A549 (cell line): ENCODE data around the gene NLN. TPM values are rescaled to one million over a fixed set of nuclear protein-coding genes. Genes with fewer than 3 reads are reported as not detected.

Experiments used
- ATAC-seq, 2 experiments: fragments of 200-7000 bp in 1 of 2; fragments of >200 bp in 1 of 2; cut with Nextera tagmentation in 1 of 2; cut with Tn5 transposase in 1 of 2; 3 replicates each; pipeline versions ENCODE4 v1.8.0 to v1.9.1; 2018 to 2020; ENCODE audit warnings: mild to moderate bottlenecking in 1 of 2, moderate library complexity in 1 of 2
- CTCF ChIA-PET: fragments of 300-600 bp; sonication (Branson Sonifier 250); formaldehyde crosslinking; extraction: SDS; loops from one replicate; lab custom pipeline; 2021; ENCODE audit warnings: antibody characterized with exemption, inconsistent platforms; lab: Yijun Ruan, JAX
- POLR2A ChIA-PET: fragments of 350-600 bp; formaldehyde crosslinking; extraction: SDS; loops from one replicate; lab custom pipeline; 2021; ENCODE audit warnings: antibody characterized with exemption, inconsistent platforms; lab: Yijun Ruan, JAX
- DNase-seq, 2 experiments: peaks; one replicate each; pipeline versions ENCODE4 v3.0.0 to v3.0.0-alpha.2; 2011 to 2016; ENCODE audit warnings: low read depth in 1 of 2, low spot score in 1 of 2
- FAIRE-seq: peaks from 2 replicates; lab custom pipeline; 2011; peaks lifted over from hg19 to GRCh38; lab: Jason Lieb, UNC
- H3K27ac ChIP-seq, 2 experiments: fragments of >200 bp; sonication (Bioruptor Twin); formaldehyde crosslinking; 3 replicates each; pipeline ENCODE4 v1.5.1; 2016 to 2017
- H3K4me1 ChIP-seq: fragments of >200 bp; sonication (Bioruptor Twin); formaldehyde crosslinking; 3 replicates; pipeline ENCODE4 v1.6.1; 2016
- H3K4me2 ChIP-seq: fragments of >200 bp; sonication (Bioruptor Twin); formaldehyde crosslinking; 3 replicates; pipeline ENCODE4 v1.6.1; 2016
- H3K4me3 ChIP-seq: fragments of >200 bp; sonication (Bioruptor Twin); formaldehyde crosslinking; 3 replicates; pipeline ENCODE4 v1.5.1; 2016
- H3K9me3 ChIP-seq: fragments of >200 bp; sonication (Bioruptor Twin); formaldehyde crosslinking; 3 replicates; pipeline ENCODE4 v1.6.1; 2016
- BHLHE40 ChIP-seq: IDR thresholded peaks from 2 replicates; pipeline ENCODE4 v1.6.1; 2012; ENCODE audit warnings: low read depth, low read length, inconsistent platforms
- CBX8 ChIP-seq: fragments of 200-600 bp; sonication (generic); IDR thresholded peaks from 2 replicates; pipeline ENCODE4 v1.6.1; 2016
- CEBPB ChIP-seq, 2 experiments: fragments of >200 bp in 1 of 2; sonication (Bioruptor Twin) in 1 of 2; formaldehyde crosslinking in 1 of 2; IDR thresholded peaks; 2 replicates each; pipeline ENCODE4 v1.6.1; 2012 to 2016
- CHD2 ChIP-seq: fragments of 150-350 bp; IDR thresholded peaks from 2 replicates; pipeline ENCODE4 v1.6.1; 2014; ENCODE audit warnings: low read length; ENCODE audit not compliant: partially characterized antibody
- CTCF ChIP-seq: fragments of >200 bp; sonication (Bioruptor Twin); formaldehyde crosslinking; IDR thresholded peaks from 3 replicates; pipeline ENCODE4 v1.5.1; 2016
- E2F6 ChIP-seq: IDR thresholded peaks from 2 replicates; pipeline ENCODE4 v1.6.1; 2012; ENCODE audit warnings: low read depth, borderline replicate concordance
- EHF ChIP-seq: fragments of 250-450 bp; sonication (Bioruptor Pico); IDR thresholded peaks from 2 replicates; pipeline ENCODE4 v1.5.0; 2020; ENCODE audit warnings: mild to moderate bottlenecking
- EHMT2 ChIP-seq: fragments of 200-600 bp; sonication (generic); IDR thresholded peaks from 2 replicates; pipeline ENCODE4 v1.6.1; 2016; ENCODE audit warnings: antibody characterized with exemption, low read depth, mild to moderate bottlenecking, moderate library complexity
- ESRRA ChIP-seq: fragments of 150-350 bp; IDR thresholded peaks from 2 replicates; pipeline ENCODE4 v1.6.1; 2014; ENCODE audit warnings: mild to moderate bottlenecking, low read length, borderline replicate concordance
- FOSB ChIP-seq: fragments of 250-450 bp; sonication (Bioruptor Pico); IDR thresholded peaks from 2 replicates; pipeline ENCODE4 v1.5.0; 2020; ENCODE audit warnings: mild to moderate bottlenecking, moderate library complexity
- FOXS1 ChIP-seq: fragments of 250-450 bp; sonication (Bioruptor Pico); IDR thresholded peaks from 2 replicates; pipeline ENCODE4 v1.5.0; 2020; ENCODE audit warnings: mild to moderate bottlenecking, moderate library complexity
- HDAC2 ChIP-seq: fragments of 200-600 bp; sonication (generic); IDR thresholded peaks from 2 replicates; pipeline ENCODE4 v1.6.1; 2016
- HOXA7 ChIP-seq: fragments of 250-450 bp; sonication (Bioruptor Pico); IDR thresholded peaks from 2 replicates; pipeline ENCODE4 v1.5.0; 2020; ENCODE audit warnings: mild to moderate bottlenecking, moderate library complexity
- HOXB13 ChIP-seq: fragments of 250-450 bp; sonication (Bioruptor Pico); IDR thresholded peaks from 2 replicates; pipeline ENCODE4 v1.5.0; 2020; ENCODE audit warnings: low read depth, mild to moderate bottlenecking, moderate library complexity
- HOXB5 ChIP-seq: fragments of 250-450 bp; sonication (Bioruptor Pico); IDR thresholded peaks from 2 replicates; pipeline ENCODE4 v1.5.0; 2020; ENCODE audit warnings: mild to moderate bottlenecking, moderate library complexity
- JUN ChIP-seq, 2 experiments: fragments of >200 bp; sonication (Bioruptor Twin); formaldehyde crosslinking; IDR thresholded peaks; 2 replicates in 1 of 2; 3 replicates in 1 of 2; pipeline ENCODE4 v1.6.1; 2016 to 2017
- MAFK ChIP-seq: fragments of 450-650 bp; IDR thresholded peaks from 2 replicates; pipeline ENCODE4 v1.6.1; 2014; ENCODE audit not compliant: partially characterized antibody
- MAX ChIP-seq: IDR thresholded peaks from 2 replicates; pipeline ENCODE4 v1.6.1; 2012
- MAZ ChIP-seq: fragments of 150-350 bp; IDR thresholded peaks from 2 replicates; pipeline ENCODE4 v1.6.1; 2014; ENCODE audit warnings: antibody characterized with exemption, low read depth, low read length, borderline replicate concordance
- PBX3 ChIP-seq: IDR thresholded peaks from 2 replicates; pipeline ENCODE4 v1.6.1; 2012
- RFX5 ChIP-seq: fragments of 450-650 bp; IDR thresholded peaks from 2 replicates; pipeline ENCODE4 v1.7.1; 2014; ENCODE audit warnings: antibody characterized with exemption, mild to moderate bottlenecking, moderate library complexity
- SREBF2 ChIP-seq: fragments of 450-650 bp; IDR thresholded peaks from 2 replicates; pipeline ENCODE4 v1.6.1; 2014; ENCODE audit warnings: mild to moderate bottlenecking, moderate library complexity
- TP53 ChIP-seq: fragments of 250-450 bp; sonication (Bioruptor Pico); IDR thresholded peaks from 2 replicates; pipeline ENCODE4 v1.5.0; 2021; ENCODE audit warnings: mild to moderate bottlenecking, moderate library complexity
- ZSCAN20 ChIP-seq: fragments of 250-450 bp; sonication (Bioruptor Pico); IDR thresholded peaks from 2 replicates; pipeline ENCODE4 v1.8.0; 2022; ENCODE audit warnings: mild to moderate bottlenecking, moderate library complexity
- WGBS: methylation state at CpG from one replicate; pipeline ENCODE4 v1.1.6; 2017; ENCODE audit errors: missing lambda C conversion rate; 5-methylcytosine and 5-hydroxymethylcytosine counted together
- polyA plus RNA-seq, 4 experiments: library from polyadenylated mRNA; depleted of rRNA in 3 of 4; stranded (reverse); fragments of >200 nt; fragmentation: RNase III in 1 of 4; extraction: RNeasy Plus Mini Kit Qiagen cat#74134 plus additional on column Dnase treatment in 1 of 4; gene quantifications; 2 replicates in 3 of 4; 3 replicates in 1 of 4; pipeline ENCODE4 v1.2.3, GENCODE V29; 2011 to 2017

NLN gene
- polyA plus RNA-seq, 2 of the 4 experiments (the other 2 are of a cell fraction): 69.3 to 88.9 TPM

DNA sequence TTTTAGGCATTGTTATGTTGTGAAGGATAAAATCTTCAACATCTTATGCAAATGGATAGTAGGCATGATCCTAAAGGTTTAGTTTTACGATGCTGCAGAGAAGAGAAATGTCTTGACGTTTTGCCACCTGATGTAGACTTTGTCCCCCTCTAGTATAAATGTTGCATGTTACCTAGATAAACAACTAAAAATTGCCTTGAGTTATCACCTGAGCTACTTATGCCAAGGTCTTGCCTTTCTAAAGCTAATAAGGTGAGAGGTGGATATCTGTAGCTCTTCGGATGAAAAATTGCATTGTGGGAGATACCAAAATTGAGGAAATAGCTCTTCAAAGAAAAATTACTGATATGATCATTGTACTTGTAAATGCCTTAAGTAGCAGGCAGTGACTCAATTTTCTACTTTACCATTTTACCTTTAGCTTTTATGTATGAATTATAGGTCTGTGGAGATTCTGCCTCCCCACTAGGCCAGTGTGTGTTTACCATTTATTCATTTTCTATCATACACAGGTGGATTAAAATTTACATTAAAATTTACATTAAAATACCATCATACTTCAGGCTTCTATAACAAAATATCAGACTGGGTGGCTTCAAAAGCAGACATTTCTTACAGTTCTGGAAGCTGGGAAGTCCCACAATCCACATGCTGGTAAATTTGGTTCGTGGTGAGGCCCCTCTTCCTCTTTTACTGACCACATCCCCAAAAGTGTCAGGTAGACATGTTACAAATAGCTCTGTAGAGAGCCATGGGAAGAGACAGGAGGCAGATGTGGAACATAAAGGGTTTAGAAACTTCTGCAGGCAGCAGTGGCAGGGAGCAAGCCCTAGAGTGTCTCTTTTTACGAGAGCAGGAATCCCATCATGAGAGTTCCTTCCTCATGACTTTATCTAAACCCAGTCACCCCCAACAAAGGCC, 103.7 kb downstream of the NLN start:
- DNase-seq (no peak), FAIRE-seq (no peak), ATAC-seq (no peak)
- 90% methylated on average over 5 of the region's 5 CpGs for WGBS
- TF ChIP-seq HOXB13 (CRISPR knock-in tag) (no peak), PBX3 (no peak), CBX8 (no peak), CHD2 (no peak), BHLHE40 (no peak), EHF (no peak), MAFK (no peak), HOXA7 (CRISPR knock-in tag) (no peak), E2F6 (no peak), RFX5 (no peak), FOXS1 (CRISPR knock-in tag) (no peak), FOSB (no peak), ESRRA (no peak), ZSCAN20 (CRISPR knock-in tag) (no peak), MAX (no peak)
- no peaks in the 10 kb centered on the region for H3K9me3 ChIP-seq
- no peak overlapping the region for H3K4me2 ChIP-seq
- ChIA-PET CTCF (interaction anchor here (1.2 kb wide), 1 partner anchor 47 kb away, joined by 3 read pairs; no protein-coding TSS in a partner anchor), POLR2A (no interaction called here)
- H3K4me3 ChIP-seq: no peak overlapping the region
- H3K4me1 ChIP-seq: peaks cover 36% of the 10 kb centered on the region
- H3K27ac ChIP-seq: no peak overlapping the region

- DNase-seq: no peak
- H3K4me1 ChIP-seq: peaks cover 20% of the 10 kb centered on the region
- TF ChIP-seq HOXB5: no peak
- TF ChIP-seq FOXS1 (CRISPR knock-in tag): no peak
- no peak for TF ChIP-seq E2F6
- TF ChIP-seq ZSCAN20 (CRISPR knock-in tag): no peak
- no peak for TF ChIP-seq SREBF2
- TF ChIP-seq JUN (IDR thresholded peaks at IDR 0.05): no peak
- TF ChIP-seq EHMT2: no peak
- TF ChIP-seq MAX: no peak
- TF ChIP-seq CEBPB (IDR thresholded peaks at IDR 0.05): no peak
- TF ChIP-seq BHLHE40: no peak
- no peak for TF ChIP-seq HOXB13 (CRISPR knock-in tag)
- no peak for TF ChIP-seq PBX3
- no peak for TF ChIP-seq HDAC2
- TF ChIP-seq CTCF: no peak
- no peak for TF ChIP-seq MAZ
- no peak for TF ChIP-seq TP53 (CRISPR knock-in tag)
- H3K27ac ChIP-seq: no peak overlapping the region
- POLR2A ChIA-PET: no interaction called here
- no peak for FAIRE-seq
- H3K4me3 ChIP-seq: no peak overlapping the region
- no peak for ATAC-seq
- WGBS: 85% methylated on average over 12 of the region's 12 CpGs
- CTCF ChIA-PET: no interaction called here
- no peaks in the 10 kb centered on the region for H3K9me3 ChIP-seq
- H3K4me2 ChIP-seq: no peak overlapping the region
These were observed 106.3 kb downstream of the NLN start for GRCh38 chr5:65828022-65828896.
